ENCODE results near the gene KIFC3.
"Not testable (repeated sequence)": the region's sequence is repeated elsewhere in the genome, so short reads cannot be mapped to it uniquely, and the experiment has no call there.

Gene KIFC3

DNA sequence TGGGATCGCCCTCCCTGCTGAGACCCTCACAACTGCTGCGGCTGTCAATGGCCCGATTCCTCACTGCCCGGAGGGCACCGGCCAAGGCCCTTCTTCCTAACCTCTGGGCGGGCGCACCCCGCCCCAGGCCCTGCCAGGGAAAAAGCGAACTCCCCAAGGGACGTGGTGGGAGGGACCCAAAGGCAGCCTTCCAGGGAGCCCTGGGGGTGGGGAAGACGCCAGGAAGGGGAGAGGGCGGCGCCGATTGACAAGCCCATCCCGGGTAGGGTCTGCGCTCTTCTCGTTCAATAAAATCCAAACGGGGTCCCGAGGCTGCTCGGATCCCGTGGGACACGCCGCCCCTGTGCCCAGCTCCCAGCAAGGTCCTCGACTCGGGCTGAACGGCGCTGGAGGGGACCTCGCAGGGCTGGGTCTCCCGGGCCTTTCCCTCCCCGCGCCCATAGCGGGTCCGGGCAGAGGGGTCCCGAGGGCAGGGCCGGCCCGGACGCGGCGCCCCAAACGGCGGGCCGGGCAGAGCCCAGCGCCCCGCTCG lies 416 bp downstream of the KIFC3 start:
- DNase-seq = no peak

DNA sequence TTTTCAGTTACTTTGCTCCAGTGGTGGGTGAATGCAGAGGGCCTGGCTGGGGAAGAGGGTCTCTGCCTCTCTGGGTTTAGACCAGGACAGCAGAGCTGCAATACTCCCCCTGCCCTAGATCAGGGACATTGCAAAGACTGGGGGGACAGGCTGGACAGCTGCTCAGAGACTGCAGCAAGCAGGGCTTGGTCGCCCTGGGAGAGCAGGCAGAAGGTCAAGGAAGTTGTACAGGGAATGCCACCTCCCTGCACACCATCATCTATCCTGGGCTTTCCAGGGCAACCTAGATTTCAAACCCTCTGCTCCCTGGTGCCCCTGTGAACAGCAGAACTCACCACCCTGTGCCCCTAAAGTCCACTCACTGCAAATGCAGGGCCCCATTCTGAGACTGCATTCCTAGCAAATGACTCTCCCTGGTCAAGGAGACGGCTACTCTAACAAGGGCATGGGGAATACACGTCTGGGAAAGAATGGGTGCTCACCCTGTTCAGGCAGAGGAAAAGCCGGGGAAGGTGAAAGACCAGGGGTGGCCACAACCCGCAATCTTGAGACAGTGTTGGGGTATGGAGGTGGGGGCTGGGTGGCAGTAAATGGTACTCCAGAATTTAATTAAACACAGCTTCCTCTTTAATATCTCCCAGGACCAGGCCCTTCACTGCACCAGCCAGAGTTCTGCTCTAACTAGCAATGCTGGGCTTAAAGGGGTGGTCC lies 1.0 kb downstream of the KIFC3 start:
- DNase-seq = no peak

DNA sequence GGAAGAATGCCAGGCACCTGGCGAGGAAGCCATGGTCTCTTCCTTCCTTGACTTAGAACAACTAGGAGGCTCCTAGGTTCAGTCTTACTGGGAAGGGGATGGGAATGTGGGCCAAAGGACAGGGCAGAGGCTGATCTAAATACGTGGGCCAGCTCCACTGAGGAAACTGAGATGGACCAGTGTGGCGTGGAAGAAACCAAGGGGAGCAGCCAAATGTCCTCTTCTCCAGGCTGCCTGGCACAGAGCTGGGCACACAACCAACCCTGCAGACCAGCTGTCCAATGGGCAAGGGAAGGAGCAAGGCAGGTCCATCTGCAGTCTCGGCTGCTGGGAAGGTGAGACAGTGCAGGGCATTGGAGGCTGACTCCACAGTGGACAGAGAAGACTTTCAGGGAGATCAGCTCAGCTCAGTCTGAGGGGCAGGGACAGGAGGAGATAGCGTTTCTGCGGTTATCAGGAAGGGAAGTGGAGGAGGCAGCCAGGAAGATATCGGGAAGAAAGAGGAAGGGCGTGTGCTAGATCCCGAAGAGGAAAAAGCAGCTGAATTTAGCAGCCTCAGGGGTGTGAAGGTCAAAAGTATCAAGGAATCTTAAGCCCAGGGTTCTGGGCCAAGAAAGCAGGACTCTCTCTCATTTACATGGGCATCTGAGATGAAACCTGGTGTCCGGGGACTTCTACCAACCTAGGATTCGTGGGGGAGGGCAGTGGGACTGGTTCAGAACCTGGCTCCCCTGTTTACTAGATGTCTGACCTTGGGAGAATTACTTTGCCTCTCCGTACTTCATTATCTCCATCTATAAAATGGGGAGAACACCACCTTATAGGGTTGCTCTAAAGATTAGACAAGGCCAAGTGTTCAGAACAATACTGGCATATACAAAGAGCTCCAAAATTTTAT lies 1.8 kb downstream of the KIFC3 start:
- no peak for DNase-seq

DNA sequence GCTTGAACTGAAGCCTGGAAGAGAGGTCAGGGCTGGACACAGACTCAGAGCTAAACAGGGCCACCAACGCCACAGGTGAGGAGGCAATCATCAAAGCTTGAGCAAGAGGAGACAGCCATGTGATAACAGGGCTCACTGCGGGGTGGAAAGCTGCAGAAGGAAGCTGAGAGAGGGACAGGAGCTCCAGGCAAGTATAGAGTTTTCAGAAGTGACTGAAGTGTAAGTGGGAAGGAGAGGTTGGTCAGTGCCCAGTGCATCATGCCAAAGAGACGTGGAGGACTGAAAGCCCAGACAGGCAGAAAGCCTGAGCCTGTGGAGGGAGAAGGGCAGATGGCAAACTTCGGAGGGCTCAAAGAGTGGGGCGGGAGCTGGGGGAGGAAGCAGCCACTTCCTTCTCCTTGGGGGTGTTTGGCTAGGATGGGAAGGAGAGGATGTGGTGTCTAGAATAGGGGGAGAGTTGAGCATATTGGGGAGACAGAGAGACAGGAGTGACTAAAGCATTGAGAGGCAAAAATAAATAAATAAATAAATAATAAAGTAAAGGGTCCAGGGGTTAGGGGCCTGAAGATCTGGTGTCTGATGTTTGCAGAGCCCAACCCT lies 2.6 kb downstream of the KIFC3 start:
- DNase-seq = no peak

DNA sequence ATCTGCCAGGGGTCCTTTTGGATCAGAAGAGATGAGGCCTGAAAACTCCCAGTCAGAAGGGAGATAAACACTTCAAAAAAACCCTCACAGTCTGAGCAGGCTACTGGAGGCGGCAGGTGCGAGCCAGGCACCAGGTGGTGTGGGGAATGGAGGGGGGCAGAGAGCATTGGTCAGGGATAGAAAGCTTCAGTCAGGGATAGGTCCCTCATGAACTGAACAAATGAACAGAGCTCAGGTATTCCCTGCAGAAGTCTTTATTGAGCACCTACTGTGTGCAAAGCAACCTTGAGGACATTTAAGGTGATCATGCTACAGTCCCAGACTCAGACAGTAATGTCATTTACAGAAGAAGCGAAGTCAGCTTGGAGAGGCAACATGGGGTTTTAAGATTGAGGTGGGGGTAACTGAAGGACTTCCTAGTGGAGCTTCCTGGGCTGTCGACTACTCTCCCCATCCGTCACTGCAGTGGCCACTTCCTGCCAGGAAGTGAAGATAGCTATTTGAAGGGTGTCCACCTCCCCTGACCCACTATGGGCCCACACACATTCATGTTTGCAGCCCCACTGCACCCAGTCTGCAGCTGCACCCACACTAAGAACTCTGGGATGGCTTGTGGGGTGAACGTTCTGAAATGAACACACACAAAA lies 3.2 kb downstream of the KIFC3 start:
- no peak for DNase-seq

DNA sequence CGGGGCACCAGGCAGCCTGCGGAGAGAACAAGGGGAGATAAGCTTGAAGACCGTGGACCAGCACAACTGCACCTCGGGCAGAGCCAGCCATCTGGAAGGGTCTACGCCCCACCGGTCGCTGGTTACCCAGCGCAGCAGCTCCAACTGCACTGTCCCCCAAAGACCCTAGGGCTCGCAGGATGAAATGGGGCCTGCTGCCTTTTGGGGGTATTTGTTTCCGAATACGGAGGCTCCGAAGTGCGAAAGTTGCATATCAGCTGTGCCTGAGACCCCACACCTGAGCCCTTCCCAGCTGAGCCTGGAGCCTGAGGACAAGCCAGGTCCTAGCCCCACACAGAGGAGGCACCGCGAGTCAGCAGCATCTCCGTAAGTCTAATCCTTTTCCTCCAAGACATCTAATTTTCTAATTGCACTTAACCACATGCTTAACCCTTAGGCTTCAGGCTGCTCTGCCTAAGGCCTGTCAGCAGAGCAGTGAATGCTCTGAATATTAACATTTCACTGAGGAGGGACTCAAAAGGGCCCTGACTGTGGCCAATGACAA lies 4.0 kb downstream of the KIFC3 start:
- no peak for DNase-seq

DNA sequence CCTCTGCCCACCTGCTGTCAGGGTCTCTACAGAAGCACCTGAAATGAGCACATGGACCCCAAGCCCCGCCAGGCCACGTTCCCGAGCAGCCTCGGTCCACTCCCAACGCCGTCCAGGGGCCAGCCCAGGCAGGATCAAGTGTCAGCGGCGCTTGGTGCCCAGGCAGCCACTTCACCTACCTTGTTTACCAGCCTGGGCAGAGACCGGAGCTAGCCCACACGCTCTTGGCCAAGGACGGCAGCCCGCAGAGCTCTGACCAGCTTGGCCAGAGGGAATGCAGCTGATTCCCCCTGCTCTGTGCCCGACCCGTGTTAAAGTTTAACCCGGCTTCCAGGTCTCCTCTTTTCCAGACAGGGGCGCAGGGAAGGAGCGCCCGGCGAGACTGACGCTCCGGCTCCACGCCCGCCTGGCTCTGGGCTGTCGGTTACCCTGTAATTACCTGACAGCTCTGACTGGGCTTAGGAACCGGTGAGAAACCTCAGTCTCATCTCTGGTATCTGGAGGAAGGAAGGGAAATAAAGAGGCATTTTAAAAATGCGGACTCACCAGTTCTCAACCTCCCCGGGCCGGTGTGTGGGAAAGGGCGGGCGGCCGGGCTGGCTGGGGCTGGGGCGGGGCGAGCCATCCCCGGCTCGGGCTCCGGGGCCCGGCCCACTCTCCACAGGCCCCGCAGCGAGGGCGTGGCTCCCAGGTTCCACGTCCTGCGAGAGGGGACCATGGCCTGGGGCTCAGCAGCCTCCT lies 4.6 kb downstream of the KIFC3 start:
- DNase-seq = no peak

DNA sequence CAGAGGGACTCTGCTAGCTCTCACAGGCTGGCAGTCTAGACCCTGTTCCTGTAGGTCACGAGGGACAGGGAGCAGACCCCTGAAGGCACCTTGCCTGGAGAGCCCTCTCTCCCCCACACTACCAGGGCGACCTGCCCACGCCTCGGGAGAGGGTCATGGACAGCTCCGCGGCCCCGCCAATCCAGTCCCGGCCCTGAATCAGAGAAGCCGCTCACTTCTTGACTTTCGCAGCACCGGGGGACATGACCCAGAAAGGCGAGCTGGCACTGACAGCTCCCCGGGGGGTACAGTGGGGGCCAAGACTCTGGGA lies 5.1 kb downstream of the KIFC3 start:
- DNase-seq = no peak

DNA sequence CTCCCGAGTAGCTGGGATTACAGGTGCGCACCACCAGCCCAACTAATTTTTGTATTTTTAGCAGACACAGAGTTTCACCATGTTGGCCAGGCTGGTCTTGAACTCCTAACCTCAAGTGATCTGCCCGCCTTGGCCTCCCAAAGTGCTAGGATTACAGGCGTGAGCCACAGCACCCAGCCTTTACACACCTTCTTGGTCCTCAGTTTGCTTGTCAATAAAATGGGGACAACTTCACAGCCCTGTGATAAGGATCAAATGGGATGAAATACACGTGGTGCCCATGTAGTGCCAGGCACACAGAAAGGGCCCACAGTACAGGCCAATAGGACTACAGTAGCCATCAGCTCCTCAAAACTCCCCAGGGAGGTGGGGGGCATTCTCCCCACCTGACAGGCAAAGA lies 6.3 kb downstream of the KIFC3 start:
- DNase-seq = not testable (repeated sequence)

DNA sequence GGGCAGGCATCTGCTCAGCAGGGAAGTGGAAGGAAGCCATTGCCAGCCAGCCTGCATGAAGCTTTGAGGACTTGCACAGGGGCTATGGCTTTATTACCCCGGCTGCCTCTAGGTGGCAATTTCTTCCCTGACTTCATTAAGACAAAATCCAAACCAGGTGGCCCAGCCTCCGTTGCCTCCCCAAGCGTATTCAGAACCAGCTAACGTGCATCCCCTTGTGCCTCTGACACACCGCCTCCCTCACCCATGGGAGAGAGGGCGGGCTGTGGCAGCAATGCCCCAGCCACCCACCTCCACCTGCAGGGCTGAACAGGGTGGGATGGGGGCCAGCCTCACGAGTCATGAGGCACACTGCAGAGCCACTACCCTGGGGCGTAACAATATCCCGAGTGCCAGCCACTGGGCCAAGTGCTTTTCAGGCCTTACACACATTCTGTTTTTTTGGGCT lies 6.8 kb downstream of the KIFC3 start:
- DNase-seq = peak; percentile 60

DNA sequence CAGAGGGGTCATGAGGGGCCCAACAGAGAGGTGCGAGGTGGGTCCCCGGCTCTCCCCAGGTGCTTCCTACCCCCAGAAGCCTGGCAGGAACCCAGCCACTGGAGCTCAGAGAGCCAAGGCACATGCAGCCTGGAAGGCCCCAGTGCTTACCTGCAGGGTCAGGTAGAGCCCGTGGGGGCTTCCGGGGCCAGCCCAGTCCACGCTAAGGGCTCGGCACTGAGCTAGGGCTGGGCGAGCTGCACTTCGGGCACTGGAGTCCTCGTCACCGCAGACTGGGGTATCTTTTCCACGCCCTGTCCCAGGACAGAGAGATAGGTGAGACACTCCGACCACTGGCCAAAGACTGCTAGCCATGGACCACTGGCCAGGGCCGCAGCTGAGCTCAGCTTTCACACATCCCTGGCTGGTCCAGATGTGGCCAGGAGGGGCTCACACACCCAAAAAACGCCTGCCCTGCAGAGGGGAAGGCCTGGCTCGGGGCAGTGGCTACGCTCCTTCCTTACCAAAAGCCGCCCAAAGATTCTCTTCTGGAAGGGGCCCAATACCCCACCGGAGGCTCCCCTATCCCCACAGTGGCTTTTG lies 7.4 kb downstream of the KIFC3 start:
- no peak for DNase-seq

DNA sequence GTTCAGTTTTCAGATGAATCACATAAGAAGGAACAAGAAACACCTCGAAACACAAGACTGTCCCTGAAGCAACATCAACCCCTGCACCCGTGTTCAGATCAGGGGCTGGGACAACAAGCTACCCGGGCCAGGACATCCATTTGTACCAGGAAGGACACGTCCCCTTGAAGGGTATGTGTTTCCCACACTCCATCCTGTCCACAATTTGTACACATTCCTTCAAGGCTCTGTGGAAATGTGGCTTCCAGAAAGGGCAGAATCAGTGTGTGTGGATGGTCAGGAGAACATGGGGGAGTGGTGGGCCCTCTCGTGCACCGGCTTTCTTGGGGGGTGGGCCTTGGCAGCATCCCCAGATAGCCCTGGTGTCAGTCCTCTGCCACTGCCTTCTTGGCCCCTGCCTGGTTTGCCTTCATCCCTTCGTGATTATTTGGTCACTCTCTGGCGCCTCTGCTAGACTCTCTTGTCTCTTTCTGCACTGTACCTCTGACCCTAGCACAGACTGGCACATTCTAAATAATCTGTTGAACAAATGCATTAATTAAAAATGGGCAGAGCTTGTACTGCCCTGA lies 10.3 kb downstream of the KIFC3 start:
- DNase-seq = no peak

DNA sequence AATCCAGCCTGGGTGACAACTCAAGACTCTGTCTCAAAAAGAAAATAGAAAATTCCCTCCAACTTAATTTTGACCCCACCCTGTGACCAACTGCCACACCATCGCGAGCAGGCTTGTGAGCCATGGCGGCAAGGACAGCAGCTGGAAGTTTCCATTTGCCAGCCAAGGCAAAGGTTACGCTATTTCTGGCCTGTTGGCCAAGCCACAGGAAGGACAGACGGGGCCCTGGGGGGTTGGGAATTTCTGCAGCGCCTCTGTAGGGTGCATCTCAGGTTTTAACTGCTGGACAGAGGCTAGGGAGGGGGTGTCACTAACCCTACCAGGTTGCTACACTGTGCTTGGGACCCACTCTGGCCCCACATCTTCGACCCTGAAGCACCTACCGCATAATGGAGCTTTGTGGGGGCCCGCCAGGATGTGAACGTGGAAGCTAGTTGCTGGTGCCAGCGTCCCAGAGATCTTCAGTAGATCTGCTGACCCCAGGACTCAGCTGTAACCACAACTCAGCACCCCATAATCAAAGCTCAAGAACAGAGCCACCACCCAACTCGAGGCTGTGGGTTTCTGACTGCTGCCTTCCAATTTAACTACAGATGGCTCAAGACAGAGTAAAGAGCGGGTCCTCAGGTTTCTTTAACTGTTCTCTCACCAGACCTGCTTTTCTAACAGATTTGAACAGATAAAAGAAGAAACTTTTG lies 10.9 kb downstream of the KIFC3 start:
- DNase-seq = no peak

DNA sequence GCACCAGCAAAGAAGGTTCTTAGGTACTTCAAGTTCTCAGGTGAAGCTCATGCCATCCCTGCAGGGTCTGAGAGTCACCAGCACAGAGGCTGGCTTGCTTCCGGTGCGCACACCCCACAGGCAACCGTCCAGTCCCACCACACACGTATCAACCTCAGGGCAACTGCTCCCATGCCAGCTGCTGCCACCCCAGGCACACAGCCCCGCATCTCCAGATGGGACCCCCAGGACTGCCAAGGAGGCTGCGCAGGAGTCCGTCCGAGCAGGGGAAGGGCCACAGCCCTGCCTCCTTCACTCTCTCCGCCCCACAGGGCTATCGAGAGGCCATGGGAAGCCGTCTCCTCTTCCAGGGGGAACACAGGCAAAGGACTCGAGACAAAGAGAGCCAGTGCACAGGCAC lies 13.3 kb downstream of the KIFC3 start:
- no peak for DNase-seq

DNA sequence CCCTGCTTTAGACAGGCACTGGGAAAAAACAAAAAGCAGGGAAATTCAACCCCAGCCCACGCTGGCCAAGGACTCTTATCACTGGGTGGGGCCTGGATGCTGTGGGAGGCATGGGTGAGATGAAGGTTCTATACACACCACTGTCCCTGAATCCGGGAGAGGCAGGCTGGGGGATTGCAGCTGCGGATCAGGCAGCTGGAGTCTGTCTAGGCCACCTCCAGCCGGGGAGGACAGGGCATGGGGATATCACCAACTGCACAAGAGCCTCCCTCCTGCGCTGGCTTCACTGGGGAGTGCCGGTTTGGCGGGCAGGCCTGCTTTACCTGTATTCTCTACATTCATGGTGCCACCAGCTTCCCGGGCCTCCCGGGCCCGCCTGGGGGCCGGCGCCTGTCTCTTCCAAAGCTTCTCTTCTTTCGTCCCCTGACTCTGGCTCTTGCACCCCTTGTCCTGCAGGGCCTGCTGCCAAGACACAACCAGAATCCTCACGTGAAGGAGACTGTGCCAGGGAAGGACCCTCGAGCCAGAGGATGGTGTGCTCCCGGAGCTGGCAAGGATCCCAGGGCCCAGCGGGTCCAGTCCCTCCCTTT lies 13.9 kb downstream of the KIFC3 start:
- no peak for DNase-seq

DNA sequence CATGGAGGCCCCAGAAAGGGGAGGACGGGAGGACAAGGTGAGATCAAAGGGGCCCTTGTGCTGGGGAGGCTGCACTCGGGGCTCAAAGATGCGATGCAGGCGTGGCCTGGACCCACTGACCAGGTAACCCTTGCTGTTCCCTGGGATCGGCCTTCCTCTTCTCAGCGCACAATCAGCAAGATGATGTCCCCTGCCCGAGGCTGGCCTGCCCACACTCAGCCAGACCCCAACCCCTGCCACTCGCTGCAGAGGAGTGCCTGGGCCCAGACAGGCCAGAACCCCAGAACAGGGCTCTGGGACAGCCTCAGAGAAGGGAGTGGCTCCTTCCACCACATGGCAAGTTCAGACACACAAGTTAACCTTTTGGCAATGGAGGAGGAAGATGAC lies 14.8 kb downstream of the KIFC3 start:
- no peak for DNase-seq

DNA sequence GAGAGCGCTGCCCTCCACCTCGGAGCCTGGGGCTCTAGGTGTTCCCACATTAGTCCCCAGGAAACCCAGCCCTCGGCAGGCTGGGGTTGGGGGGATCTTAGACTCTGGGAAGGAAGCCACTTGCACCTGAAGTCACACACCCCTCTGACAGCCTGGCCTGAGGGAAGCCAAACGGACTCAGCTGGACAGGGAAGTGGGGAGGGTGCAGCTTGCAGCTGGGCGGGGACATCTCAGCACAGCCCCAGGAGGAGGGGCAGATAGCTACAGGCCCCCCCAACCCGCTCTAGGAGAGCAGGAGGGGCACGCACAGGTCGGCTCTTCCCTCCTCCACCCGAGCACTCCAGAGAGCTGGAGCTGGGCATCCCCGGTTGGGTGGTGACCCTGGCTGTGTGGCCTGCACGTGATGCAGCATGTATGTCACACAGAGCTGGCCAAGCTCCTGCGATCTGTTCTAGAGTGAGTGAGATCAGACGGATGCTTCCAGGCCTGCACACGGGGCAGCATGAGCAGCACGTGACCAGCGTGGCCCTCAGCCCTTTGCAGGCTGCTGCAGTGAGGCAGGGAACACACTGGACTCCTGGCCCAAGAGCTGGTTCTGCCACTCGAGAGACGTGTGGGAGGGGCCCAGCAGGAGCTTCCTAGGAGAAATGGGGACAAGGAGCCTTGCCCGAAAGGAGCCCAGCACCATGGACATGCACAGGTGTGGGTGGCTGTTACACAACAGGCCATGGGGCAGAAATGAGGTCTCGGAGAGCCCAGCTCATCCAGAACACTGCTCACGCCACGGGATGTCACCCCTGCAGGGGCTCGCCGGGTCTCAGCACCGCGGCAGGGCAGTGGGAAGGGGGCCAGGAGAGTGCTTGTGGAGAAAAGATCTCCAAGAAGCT lies 15.4 kb downstream of the KIFC3 start:
- DNase-seq = no peak

DNA sequence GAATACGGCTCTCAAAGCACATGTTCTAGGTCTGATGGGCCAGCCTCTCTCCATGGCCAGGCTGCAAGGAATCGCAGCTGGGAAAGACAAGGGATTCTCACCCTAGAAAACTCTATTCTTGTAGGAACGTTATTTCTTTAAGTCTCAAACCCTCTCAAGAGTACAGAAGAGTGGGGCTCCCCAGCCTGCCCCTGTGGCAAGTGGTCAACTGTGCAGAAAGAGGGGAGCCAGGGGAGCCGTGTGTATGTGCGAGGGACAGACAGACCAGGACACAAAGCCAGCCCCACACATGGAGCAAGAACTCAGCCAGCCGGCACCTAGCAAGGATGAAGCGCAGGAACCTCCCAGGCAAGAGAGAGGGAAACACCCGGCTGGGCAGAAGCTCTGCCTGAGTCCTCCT lies 16.4 kb downstream of the KIFC3 start:
- DNase-seq = no peak

DNA sequence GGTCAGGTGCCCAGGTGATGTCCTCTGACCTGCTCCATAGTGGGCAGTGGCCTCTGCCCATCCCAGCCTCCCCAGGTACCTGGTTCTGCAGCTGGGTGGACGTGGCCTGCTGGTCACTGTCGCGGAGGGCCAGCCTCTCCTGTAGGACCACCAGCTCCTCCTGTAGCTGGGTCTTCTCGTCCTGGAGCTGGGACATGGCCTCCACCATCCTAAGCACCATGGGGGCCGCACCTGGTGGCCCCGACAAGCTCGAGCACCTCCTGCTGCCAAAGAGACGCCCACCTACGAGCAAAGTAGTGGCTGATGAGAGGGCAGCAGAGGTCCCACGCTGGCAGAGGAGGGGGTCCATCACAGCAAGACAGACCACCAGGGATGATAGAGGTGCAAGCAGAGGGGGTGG lies 16.9 kb downstream of the KIFC3 start:
- no peak for DNase-seq
